Measurements from ENCODE around the gene SEBOX. TPM values are rescaled to one million over a fixed set of nuclear protein-coding genes. Genes with fewer than 3 reads are reported as not detected.

SEBOX gene
- total RNA-seq, 6 donors from 2014 or later = not detected

DNA sequence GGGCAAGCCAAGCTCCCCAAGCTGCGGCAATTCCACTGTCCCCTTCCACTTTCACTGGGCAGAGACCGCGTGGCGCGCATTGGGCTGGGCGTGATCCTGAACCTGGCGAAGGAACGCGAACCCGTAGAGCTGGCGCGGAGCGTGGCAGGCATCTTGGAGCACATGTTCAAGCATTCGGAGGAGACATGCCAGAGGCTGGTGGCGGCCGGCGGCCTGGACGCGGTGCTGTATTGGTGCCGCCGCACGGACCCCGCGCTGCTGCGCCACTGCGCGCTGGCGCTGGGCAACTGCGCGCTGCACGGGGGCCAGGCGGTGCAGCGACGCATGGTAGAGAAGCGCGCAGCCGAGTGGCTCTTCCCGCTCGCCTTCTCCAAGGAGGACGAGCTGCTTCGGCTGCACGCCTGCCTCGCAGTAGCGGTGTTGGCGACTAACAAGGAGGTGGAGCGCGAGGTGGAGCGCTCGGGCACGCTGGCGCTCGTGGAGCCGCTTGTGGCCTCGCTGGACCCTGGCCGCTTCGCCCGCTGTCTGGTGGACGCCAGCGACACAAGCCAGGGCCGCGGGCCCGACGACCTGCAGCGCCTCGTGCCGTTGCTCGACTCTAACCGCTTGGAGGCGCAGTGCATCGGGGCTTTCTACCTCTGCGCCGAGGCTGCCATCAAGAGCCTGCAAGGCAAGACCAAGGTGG, 16.3 kb upstream of the SEBOX start:
- peaks cover 20 to 44% (median 34%) of the 10 kb centered on the region in 4 donors for H3K4me1 ChIP-seq
- peak overlapping the region in 3 of 4 donors; percentile 32 to 46 (median 38) for H3K27ac ChIP-seq
- H3K27me3 ChIP-seq = no peaks in the 10 kb centered on the region
- DNase-seq (peak; percentile 69 to 88), ATAC-seq (ENCODE audit: low FRiP score in 2 of 2) (peak; percentile 8 to 45)
- no peak for TF ChIP-seq POLR2AphosphoS5 (IDR thresholded peaks at IDR 0.05)
- TF ChIP-seq, protein P1, sequence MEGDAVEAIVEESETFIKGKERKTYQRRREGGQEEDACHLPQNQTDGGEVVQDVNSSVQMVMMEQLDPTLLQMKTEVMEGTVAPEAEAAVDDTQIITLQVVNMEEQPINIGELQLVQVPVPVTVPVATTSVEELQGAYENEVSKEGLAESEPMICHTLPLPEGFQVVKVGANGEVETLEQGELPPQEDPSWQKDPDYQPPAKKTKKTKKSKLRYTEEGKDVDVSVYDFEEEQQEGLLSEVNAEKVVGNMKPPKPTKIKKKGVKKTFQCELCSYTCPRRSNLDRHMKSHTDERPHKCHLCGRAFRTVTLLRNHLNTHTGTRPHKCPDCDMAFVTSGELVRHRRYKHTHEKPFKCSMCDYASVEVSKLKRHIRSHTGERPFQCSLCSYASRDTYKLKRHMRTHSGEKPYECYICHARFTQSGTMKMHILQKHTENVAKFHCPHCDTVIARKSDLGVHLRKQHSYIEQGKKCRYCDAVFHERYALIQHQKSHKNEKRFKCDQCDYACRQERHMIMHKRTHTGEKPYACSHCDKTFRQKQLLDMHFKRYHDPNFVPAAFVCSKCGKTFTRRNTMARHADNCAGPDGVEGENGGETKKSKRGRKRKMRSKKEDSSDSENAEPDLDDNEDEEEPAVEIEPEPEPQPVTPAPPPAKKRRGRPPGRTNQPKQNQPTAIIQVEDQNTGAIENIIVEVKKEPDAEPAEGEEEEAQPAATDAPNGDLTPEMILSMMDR (IDR thresholded peaks at IDR 0.05) = peak in 3 of 6 experiments; percentile 18 to 43 (median 34)
- no peaks in the 10 kb centered on the region for H3K9me3 ChIP-seq
- H3K36me3 ChIP-seq = no peaks in the 10 kb centered on the region
- H3K4me3 ChIP-seq = peak overlapping the region in 3 of 4 donors; percentile 27 to 37 (median 36)
- WGBS, 2 donors = 42% methylated on average over 26 to 54 of the region's 72 CpGs

DNA sequence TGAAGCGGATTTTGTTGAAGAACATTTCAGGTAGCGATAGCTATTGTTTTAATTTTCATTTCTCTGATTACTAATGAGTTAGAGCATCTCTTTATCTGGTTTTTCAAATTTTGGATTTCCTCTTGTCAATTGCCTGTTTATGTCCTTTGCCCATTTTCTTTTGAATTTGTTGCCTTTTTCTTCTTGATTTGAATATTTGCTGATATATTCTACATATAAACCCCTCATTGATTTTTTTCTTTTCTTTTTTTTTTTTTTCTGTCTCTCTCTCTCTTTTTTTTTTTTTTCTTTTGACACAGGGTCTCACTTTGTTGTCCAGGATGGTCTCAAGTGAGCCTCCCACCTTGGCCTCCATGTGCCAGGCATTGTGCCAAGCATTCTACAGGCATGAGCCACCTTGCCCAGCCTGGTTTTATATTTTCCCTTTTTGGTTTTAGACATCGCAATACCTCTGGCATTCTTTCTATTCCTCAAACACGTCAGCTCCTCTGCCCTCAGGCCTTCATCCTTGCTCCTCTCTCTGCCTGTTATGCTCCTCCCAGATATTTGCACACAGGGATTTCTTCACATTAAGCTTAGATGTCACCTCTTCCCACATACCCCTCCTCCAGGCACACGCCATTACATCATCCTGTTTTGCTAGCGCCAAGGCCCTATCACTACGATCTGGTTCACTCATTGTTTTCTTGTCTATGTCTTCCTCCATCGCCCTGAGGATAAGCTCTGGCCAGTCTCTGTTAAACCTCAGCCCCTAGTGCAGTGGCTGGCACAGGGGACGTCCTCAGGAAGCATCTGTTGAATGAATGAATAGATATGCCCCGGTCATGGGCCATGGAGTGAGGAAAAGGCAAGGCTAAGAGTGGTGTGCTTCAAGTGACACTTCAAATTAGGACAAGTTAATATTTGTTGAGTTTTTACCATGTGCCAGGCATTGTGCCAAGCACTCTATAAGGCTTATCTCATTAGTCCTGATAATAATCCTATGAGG, 15.1 kb upstream of the SEBOX start:
- Histone ChIP-seq H3K27ac (peak overlapping the region in 3 of 4 donors; percentile 32 to 46 (median 38)), H3K36me3 (no peaks in the 10 kb centered on the region), H3K4me1 (peaks cover 17 to 36% (median 27%) of the 10 kb centered on the region in 4 donors), H3K4me3 (peak overlapping the region in 1 of 4 donors; percentile 37), H3K9me3 (no peaks in the 10 kb centered on the region), H3K27me3 (no peaks in the 10 kb centered on the region)
- ATAC-seq (ENCODE audit: low FRiP score in 2 of 2) (peak; percentile 9 to 47), DNase-seq (peak in 1 of 2 donors; percentile 28)
- no peak for TF ChIP-seq EP300 (IDR thresholded peaks at IDR 0.05)
- peak in 1 of 2 donors; percentile 40 for TF ChIP-seq POLR2AphosphoS5 (IDR thresholded peaks at IDR 0.05)
- TF ChIP-seq, protein P1 (IDR thresholded peaks at IDR 0.05) = no peak
- 44 to 47% methylated on average over 10 of the region's 10 CpGs for WGBS, 2 donors

DNA sequence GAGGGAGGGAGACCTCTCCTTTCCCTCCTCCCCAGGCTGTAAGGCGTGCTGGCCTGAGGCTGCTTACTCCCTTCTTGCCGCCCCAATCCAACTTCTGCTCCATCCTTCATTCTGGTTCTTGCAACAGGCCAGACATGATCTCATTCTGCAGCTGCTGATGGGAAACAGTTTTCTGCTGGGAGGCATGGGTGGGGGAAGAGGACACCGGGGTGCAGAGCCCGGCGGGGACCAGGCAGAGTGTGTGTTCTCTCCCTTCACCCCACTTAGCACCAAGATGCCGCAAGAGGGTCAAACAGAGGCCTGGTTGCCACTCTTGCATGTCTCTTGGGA, 7.9 kb upstream of the SEBOX start:
- TF ChIP-seq POLR2AphosphoS5 (IDR thresholded peaks at IDR 0.05) = no peak
- no peak for TF ChIP-seq POLR2A (IDR thresholded peaks at IDR 0.05)
- no peak for TF ChIP-seq EP300 (IDR thresholded peaks at IDR 0.05)
- TF ChIP-seq, protein P1 (IDR thresholded peaks at IDR 0.05) = no peak
- peak overlapping the region in 2 of 4 donors; percentile 52 to 63 for H3K4me3 ChIP-seq
- DNase-seq = no peak

DNA sequence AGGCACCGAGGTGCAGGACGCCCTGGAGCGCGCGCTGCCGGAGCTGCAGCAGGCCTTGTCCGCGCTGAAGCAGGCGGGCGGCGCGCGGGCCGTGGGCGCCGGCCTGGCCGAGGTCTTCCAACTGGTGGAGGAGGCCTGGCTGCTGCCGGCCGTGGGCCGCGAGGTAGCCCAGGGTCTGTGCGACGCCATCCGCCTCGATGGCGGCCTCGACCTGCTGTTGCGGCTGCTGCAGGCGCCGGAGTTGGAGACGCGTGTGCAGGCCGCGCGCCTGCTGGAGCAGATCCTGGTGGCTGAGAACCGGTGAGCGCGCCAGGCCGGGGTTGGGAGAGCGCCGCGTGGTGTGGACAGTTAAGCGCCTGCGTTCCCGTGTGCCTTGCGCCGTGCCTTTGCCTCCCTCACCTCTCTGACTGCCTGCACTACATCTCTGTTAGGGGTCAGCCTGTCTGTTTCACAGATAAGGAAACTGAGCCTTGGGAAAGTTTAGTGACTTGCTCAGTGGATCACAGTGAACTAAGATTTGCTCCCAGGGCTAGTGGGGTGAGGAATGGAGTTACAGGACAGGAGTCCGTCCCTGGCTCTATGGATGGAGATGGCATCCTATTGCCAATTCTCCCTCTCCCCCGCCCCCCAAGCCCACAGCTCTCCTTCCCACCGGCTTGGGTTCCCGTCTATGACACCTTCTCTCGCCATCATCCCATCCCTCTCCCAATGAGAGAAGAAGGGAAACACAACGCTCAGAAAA, 7.4 kb upstream of the SEBOX start:
- Histone ChIP-seq H3K36me3 (no peaks in the 10 kb centered on the region), H3K27ac (peak overlapping the region; percentile 1 to 67 (median 56)), H3K9me3 (no peaks in the 10 kb centered on the region), H3K27me3 (peaks cover 0 to 8% (median 0%) of the 10 kb centered on the region in 4 donors), H3K4me1 (peaks cover 21 to 36% (median 32%) of the 10 kb centered on the region in 4 donors), H3K4me3 (peak overlapping the region in 3 of 4 donors; percentile 52 to 63 (median 55))
- DNase-seq (peak in 1 of 2 donors; percentile 90), ATAC-seq (ENCODE audit: low FRiP score in 2 of 2) (peak in 1 of 2 donors; percentile 5)
- TF ChIP-seq, protein P1 (IDR thresholded peaks at IDR 0.05) = no peak
- TF ChIP-seq POLR2AphosphoS5 (IDR thresholded peaks at IDR 0.05) (no peak), EP300 (IDR thresholded peaks at IDR 0.05) (no peak)
- WGBS, 2 donors = 16 to 17% methylated on average over 35 of the region's 53 CpGs

More for the DNA sequence above, 7.9 kb upstream of the SEBOX start:
- Histone ChIP-seq H3K27me3 (peaks cover 0 to 8% (median 0%) of the 10 kb centered on the region in 4 donors), H3K36me3 (no peaks in the 10 kb centered on the region), H3K27ac (no peak overlapping the region), H3K9me3 (no peaks in the 10 kb centered on the region), H3K4me1 (peaks cover 21 to 36% (median 32%) of the 10 kb centered on the region in 4 donors)
- no peak for ATAC-seq (ENCODE audit: low FRiP score in 2 of 2)
- WGBS, 2 donors = 83 to 96% methylated on average over 6 of the region's 6 CpGs

Measured in upper lobe of left lung (tissue), 6 donors.